Epithelial cell of prostate (primary cell): Measurements from ENCODE around the gene RAPGEF6.
"Not testable (repeated sequence)": the region's sequence is repeated elsewhere in the genome, so short reads cannot be mapped to it uniquely, and the experiment has no call there.

ENCODE experiments used
- DNase-seq: peaks from one replicate; pipeline ENCODE4 v3.0.0-alpha.2; 2011; ENCODE audit warnings: low read depth, low spot score
- H3K27ac ChIP-seq: fragments of 450-650 bp; 2 replicates; pipeline ENCODE4 v1.5.1; 2017; ENCODE audit warnings: mild to moderate bottlenecking

Gene RAPGEF6

DNA sequence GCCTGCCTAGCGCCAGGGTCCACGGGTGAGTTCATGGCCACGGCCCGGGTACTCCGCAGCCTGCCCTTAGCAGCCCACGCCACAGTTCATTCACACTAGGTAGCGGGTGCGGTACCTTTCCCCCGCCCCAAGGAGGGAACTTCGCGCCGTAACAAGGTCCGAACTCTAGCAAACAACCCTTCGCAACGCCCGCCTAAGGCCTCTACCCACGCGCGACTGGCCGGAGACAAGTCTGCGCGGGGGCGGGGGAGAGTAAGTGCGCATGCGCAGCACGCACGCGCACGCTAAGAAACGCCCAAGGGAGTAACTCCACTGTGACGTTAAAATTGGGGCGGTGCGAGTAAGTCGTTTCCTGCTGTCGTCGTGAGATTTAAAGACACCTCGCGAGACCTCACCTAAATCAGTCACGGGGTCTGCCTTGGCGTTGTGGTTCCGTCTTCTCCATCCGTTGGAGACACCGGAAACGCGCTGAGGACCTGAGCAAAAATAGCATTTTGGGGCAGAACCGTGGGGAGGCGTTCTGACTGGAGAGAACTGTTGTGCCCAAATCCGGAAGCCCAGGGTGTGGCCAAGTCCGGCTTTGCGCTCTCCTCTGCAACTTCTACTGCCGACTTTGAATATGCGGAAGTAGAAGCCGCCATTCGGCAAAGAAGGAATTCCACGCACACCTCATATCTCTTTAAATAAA is at the start of gene RAPGEF6:
RAPGEF6 (minus strand) TSS at position 234 of the 688 bp plus-strand sequence; CDS start at position 35, 199 bp downstream.
- peak; percentile 99 for DNase-seq

GRCh38 chr5:131684595-131684994 is 49.6 kb upstream of the RAPGEF6 start:
- no peak for DNase-seq
- H3K27ac ChIP-seq: no peak overlapping the region

More for the DNA sequence above, at the start of gene RAPGEF6:
- peak within 1 kb of the TSS; percentile 100 for H3K27ac ChIP-seq

GRCh38 chr5:131684051-131684450 is 49.0 kb upstream of the RAPGEF6 start:
- DNase-seq: no peak
- no peak overlapping the region for H3K27ac ChIP-seq

GRCh38 chr5:131682826-131683225 is 47.8 kb upstream of the RAPGEF6 start:
- H3K27ac ChIP-seq: no peak overlapping the region
- no peak for DNase-seq

DNA sequence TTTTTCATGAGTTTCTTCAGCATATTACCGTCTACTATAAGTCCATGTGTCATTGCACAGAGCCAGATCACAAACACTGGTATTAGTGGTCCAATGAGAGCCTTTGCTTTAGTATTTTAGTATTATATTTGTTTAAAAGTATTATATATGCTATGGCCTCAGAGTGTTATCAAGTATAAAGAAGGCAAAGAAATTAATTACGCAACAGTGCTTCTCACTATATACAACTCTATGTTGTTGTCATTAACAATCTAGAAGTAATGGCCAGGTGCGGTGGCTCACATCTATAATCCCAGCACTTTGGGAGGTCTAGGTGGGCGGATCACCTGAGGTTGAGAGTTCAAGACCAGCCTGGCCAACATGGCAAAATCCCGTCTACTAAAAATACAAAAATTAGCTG is 47.1 kb upstream of the RAPGEF6 start:
- no peak overlapping the region for H3K27ac ChIP-seq
- no peak for DNase-seq

- no peak overlapping the region for H3K27ac ChIP-seq
Measured at GRCh38 chr5:131679911-131680310, 44.9 kb upstream of the RAPGEF6 start.

DNA sequence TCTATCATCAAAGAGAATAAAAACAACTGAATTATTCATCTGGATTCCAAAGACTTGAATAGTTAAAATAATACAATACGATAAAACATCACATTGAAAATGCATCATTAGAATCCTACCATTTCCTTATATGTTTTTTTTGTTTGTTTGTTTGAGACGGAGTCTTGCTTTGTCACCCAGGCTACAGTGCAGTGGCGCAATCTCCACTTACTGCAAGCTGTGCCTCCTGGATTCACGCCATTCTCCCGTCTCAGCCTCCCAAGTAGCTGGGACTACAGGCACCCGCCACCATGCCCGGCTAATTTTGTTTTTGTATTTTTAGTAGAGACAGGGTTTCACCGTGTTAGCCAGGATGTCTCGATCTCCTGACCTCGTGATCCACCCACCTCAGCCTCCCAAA is 43.2 kb upstream of the RAPGEF6 start:
- not testable (repeated sequence) for H3K27ac ChIP-seq

More at GRCh38 chr5:131679911-131680310, 44.9 kb upstream of the RAPGEF6 start:
- no peak for DNase-seq

DNA sequence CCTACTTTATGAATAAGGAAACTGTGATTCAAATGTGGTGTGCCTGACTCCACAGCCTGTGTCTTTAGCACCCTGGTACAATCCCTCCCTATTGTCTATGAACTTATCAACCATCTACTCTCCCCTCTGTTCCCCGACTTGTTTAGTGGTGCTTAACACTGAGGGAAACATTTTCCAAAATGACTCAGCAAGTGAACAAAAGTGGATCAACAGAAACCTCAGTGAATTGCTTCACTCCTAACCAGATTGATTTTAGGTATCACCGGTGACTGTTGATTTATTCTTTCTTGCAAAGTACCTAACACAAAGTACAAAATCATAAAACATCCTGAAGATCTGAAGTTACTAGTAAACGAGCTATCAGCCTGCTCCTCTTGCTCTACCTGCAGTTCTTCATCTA is 42.1 kb upstream of the RAPGEF6 start:
- no peak overlapping the region for H3K27ac ChIP-seq
- peak; percentile 10 for DNase-seq

More for the DNA sequence above, 43.2 kb upstream of the RAPGEF6 start:
- DNase-seq: not testable (repeated sequence)

- H3K27ac ChIP-seq: no peak overlapping the region
- DNase-seq: no peak
Measured at GRCh38 chr5:131672776-131673175, 37.7 kb upstream of the RAPGEF6 start.

DNA sequence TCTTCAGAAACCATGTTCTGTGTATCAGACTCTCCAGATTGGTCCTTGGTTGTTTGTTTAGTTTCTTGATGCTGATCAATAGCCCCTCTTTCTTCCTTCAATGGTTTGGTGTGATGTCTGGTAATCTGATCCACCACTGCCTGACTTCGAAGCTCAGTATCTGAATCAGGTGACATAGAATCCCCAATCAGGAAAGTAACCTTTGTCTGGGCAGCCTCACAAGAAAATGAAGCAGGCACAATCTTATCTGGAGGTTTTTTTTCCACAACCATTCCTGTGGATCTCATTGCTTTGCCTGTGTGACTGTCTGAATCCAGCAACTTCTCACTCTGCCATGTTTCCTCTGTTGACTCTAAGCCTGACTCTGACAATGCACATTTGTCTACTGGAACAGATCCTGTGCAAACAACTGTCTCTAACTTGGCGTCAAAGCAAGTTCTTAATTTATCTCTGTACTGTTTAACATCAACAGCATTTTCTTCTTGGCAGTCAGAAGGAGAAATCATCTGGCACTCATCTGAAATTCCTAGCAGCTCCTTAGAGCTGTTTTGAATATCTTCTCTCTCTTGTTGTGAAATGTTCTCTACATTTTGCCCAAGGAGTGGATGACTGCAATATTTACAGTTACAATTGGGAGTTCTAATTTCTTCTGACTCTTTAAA is 37.1 kb upstream of the RAPGEF6 start:
- DNase-seq: no peak
- H3K27ac ChIP-seq: no peak overlapping the region

DNA sequence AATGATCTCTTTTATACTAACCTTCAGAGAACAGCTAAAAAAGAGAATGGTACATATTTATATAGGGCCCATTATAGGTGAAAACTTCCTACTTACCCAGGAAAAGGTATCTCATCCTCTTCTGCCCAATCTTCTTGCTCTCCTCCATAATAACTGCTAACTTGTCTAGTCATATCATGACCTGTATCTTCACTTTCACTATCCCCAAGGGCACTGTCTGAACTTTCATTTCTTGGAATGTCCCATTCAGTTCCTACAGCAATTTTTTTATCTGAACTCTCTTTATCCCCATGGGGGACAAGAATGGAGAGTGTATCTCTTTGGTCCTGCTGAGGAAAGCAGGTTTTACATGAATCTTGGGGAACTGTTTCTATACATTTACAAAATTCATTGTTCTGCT is 36.4 kb upstream of the RAPGEF6 start:
- no peak overlapping the region for H3K27ac ChIP-seq

DNA sequence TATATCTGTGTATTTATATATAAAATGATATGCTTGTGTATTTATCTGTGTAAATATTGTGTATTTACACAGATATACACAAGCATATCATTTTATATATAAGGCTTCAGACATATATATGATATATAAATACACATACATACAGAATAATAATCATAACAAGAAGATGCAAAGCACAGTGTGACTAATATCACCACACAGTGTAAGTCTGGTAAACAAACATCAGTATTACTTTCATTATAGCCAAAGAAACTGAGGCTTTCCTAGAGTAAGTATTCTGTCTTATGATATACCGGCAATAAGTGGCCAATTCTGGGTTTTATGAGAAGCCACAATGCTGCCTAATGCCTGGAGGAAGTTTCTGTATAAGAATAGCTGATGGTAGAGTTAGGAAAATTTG is 29.9 kb upstream of the RAPGEF6 start:
- H3K27ac ChIP-seq: no peak overlapping the region
- no peak for DNase-seq

More for the DNA sequence above, 36.4 kb upstream of the RAPGEF6 start:
- no peak for DNase-seq

GRCh38 chr5:131661933-131662332 is 26.9 kb upstream of the RAPGEF6 start:
- no peak overlapping the region for H3K27ac ChIP-seq
- DNase-seq: no peak

GRCh38 chr5:131659841-131660240 is 24.8 kb upstream of the RAPGEF6 start:
- no peak for DNase-seq
- H3K27ac ChIP-seq: no peak overlapping the region

DNA sequence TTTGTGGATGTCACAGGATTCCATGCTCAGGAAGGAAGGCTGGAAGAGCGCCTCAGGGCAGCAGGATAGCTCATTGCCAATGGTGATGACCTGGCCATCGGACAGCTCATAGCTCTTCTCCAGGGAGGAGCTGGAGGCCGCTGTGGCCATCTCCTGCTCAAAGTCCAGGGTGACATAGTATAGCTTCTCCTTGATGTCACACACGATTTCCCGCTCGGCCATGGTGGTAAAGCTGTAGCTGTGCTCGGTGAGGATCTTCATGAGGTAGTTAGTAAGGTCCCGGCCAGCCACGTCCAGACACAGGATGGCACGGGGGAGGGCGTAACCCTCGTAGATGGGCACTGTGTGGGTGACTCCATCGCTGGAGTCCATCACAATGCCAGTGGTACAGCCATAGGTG is 24.3 kb upstream of the RAPGEF6 start:
- H3K27ac ChIP-seq: no peak overlapping the region
- no peak for DNase-seq

DNA sequence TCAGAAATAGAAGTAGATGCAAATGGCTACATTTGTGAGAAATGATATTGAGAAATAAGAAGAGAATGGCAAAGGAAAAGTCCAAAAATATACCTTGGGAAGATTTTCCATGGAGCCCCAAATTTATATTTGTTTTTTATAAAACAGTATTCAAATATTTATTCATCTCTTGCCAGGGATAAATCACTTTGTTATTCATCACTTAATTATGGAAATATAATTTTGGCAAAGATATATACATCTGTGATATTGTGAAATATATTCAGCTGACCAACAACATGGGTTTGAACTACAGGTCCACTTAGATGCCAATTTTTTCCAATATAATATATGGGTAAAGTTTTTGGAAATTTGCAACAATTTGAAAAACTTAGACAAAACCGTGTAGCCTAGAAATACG is 19.7 kb upstream of the RAPGEF6 start:
- no peak for DNase-seq
- H3K27ac ChIP-seq: no peak overlapping the region

- DNase-seq: no peak
- H3K27ac ChIP-seq: no peak overlapping the region
Measured at GRCh38 chr5:131654309-131654708, 19.3 kb upstream of the RAPGEF6 start.

GRCh38 chr5:131649161-131649560 is 14.1 kb upstream of the RAPGEF6 start:
- DNase-seq: no peak
- no peak overlapping the region for H3K27ac ChIP-seq

DNA sequence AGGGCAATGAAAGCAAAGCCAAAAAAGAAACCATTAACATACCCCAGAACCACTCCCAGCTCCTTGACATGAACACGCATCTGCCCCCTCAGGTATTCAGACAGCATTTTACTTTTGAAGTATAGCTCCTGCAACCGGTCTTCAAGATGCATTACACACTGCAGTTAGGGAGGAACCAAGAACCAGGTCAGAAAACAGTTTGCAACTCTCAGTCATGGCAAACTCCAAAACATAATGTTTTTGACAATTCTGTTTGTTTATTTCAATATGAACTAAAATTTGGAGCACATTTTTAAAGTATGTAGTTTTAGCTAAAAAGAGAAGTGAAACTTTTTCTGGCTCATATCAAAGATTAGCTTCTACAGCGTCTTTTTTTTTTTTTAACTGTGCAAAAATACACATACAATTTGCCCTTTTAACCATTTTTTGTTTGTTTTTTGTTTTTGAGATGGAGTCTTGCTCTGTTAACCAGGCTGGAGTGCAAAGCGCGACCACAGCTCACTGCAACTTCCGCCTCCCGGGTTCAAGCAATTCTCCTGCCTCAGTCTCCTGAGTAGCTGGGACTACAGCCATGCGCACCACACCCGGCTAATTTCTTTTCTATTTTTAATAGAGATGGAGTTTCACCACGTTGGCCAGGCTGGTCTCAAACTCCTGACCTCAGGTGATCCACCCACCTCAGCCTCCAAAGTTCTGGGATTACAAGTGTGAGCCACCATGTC is 12.2 kb upstream of the RAPGEF6 start:
- no peak for DNase-seq
- no peak overlapping the region for H3K27ac ChIP-seq

DNA sequence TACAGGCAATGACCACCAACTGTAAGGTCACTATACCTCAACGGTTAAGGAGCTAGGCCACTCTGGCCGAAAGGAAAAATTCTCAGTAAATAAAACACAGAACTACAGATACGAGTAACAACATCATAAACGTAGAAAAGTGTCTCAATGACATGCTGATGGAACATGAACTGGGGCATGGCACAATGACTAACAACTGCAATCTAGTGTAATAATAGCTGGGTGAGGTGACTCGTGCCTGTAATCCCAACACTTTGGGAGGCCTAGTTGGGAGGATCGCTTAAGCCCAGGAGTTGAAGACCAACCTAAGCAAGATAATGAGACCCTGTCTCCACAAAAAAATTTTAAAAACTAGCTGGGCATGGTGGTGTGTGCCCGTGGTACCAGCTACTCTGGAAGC is 9.8 kb upstream of the RAPGEF6 start:
- H3K27ac ChIP-seq: peak overlapping the region; percentile 51
- no peak for DNase-seq

- peak overlapping the region; percentile 51 for H3K27ac ChIP-seq
- DNase-seq: no peak
Measured at GRCh38 chr5:131644370-131644769, 9.3 kb upstream of the RAPGEF6 start.
